Measurements from ENCODE around the gene ENAH.
"Not testable (repeated sequence)": the region's sequence is repeated elsewhere in the genome, so short reads cannot be mapped to it uniquely, and the experiment has no call there.

ENAH gene

GRCh38 chr1:225474439-225474985, 178.4 kb downstream of the ENAH start:
- TF ChIP-seq CTCF (conservative IDR thresholded peaks at IDR 0.05; ENCODE audit: control insufficient read depth, insufficient read depth, low read depth, low read length), result no peak
- DNase-seq (ENCODE audit: low read depth), result no peak
- no peak overlapping the region for H3K4me3 ChIP-seq (ENCODE audit: control insufficient read depth, low read depth, low read length)

GRCh38 chr1:225473676-225474438, 179.1 kb downstream of the ENAH start:
- not testable (repeated sequence) for DNase-seq (ENCODE audit: low read depth); H3K4me3 ChIP-seq (ENCODE audit: control insufficient read depth, low read depth, low read length)

DNA sequence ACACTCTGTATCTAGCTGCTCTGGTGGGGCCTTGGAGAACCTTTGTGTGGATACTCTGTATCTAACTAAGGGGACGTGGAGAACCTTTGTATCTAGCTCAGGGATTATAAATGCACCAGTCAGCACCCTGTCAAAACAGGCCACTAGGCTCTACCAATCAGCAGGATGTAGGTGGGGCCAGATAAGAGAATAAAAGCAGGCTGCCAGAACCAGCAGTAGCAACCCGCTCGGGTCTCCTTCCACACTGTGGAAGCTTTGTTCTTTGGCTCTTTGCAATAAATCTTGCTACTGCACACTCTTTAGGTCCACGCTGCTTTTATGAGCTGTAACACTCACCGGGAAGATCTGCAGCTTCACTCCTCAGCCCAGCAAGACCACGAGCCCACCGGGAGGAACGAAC, 179.7 kb downstream of the ENAH start:
- not testable (repeated sequence) for H3K4me3 ChIP-seq (ENCODE audit: control insufficient read depth, low read depth, low read length); DNase-seq (ENCODE audit: low read depth)

- no peak for TF ChIP-seq CTCF (conservative IDR thresholded peaks at IDR 0.05; ENCODE audit: control insufficient read depth, insufficient read depth, low read depth, low read length)
- no peak for DNase-seq (ENCODE audit: low read depth)
- no peak overlapping the region for H3K4me3 ChIP-seq (ENCODE audit: control insufficient read depth, low read depth, low read length)
Observed at GRCh38 chr1:225471453-225472301, 181.2 kb downstream of the ENAH start.

GRCh38 chr1:225471109-225471452, 181.8 kb downstream of the ENAH start:
- TF ChIP-seq CTCF (conservative IDR thresholded peaks at IDR 0.05; ENCODE audit: control insufficient read depth, insufficient read depth, low read depth, low read length), result no peak
- DNase-seq (ENCODE audit: low read depth), result no peak
- H3K4me3 ChIP-seq (ENCODE audit: control insufficient read depth, low read depth, low read length), result no peak overlapping the region

- no peak overlapping the region for H3K4me3 ChIP-seq (ENCODE audit: control insufficient read depth, low read depth, low read length)
- DNase-seq (ENCODE audit: low read depth), result no peak
- no peak for TF ChIP-seq CTCF (conservative IDR thresholded peaks at IDR 0.05; ENCODE audit: control insufficient read depth, insufficient read depth, low read depth, low read length)
Observed at GRCh38 chr1:225470211-225471108, 182.5 kb downstream of the ENAH start.

- H3K4me3 ChIP-seq (ENCODE audit: control insufficient read depth, low read depth, low read length), result no peak overlapping the region
- TF ChIP-seq CTCF (conservative IDR thresholded peaks at IDR 0.05; ENCODE audit: control insufficient read depth, insufficient read depth, low read depth, low read length), result no peak
- DNase-seq (ENCODE audit: low read depth), result no peak
Observed at GRCh38 chr1:225469051-225469450, 183.9 kb downstream of the ENAH start.
